ENCODE data around the gene HTT. TPM values are rescaled to one million over a fixed set of nuclear protein-coding genes. Genes with fewer than 3 reads are reported as not detected.

The HTT gene
- total RNA-seq, 3 donors from 2014 or later (not counting 1 experiment from before 2014, with no cell fraction given): 132 to 175 (median 165) TPM

- intact Hi-C loops (cut with micrococcal nuclease): no loop called here
- ATAC-seq: no peak
- no peak overlapping the region for H3K27ac ChIP-seq (ENCODE audit: low read length)
Measured at GRCh38 chr4:3054169-3054759, 20.2 kb upstream of the HTT start.

GRCh38 chr4:3059943-3060342 lies 14.5 kb upstream of the HTT start:
- Histone ChIP-seq H3K27me3 (ENCODE audit: control insufficient read depth, insufficient read depth, low read length) (no peaks in the 10 kb centered on the region), H3K27ac (ENCODE audit: low read length) (no peak overlapping the region), H3K36me3 (ENCODE audit: control insufficient read depth, insufficient read depth, low read length) (no peaks in the 10 kb centered on the region), H3K4me3 (ENCODE audit: low read length) (no peak overlapping the region), H3K9me3 (ENCODE audit: control insufficient read depth, insufficient read depth, low read length) (peaks cover 6% of the 10 kb centered on the region), H3K4me1 (ENCODE audit: control insufficient read depth, insufficient read depth, low read length) (peaks cover 6% of the 10 kb centered on the region)
- intact Hi-C loops (cut with micrococcal nuclease): no loop called here
- H3K4me3 Mint-ChIP-seq: no peak overlapping the region
- H3K27ac Mint-ChIP-seq: no peak overlapping the region
- no peak for ATAC-seq
- H3K4me1 Mint-ChIP-seq: peaks cover 11% of the 10 kb centered on the region in 2 donors
- 84% methylated on average over 6 of the region's 6 CpGs for WGBS (ENCODE audit: insufficient coverage)
- no peaks in the 10 kb centered on the region for H3K27me3 Mint-ChIP-seq (ENCODE audit: low read depth in 2 of 2)
- no peak for TF ChIP-seq CTCF (IDR thresholded peaks at IDR 0.05)
- no peaks in the 10 kb centered on the region for H3K9me3 Mint-ChIP-seq
- H3K36me3 Mint-ChIP-seq: peaks cover 5% of the 10 kb centered on the region
- DNase-seq: no peak

More at GRCh38 chr4:3054169-3054759, 20.2 kb upstream of the HTT start:
- no peak for TF ChIP-seq CTCF (IDR thresholded peaks at IDR 0.05)
- DNase-seq: no peak
- no peak overlapping the region for H3K27ac Mint-ChIP-seq
- H3K4me3 ChIP-seq (ENCODE audit: low read length): no peak overlapping the region
- no peaks in the 10 kb centered on the region for H3K27me3 ChIP-seq (ENCODE audit: control insufficient read depth, insufficient read depth, low read length)
- H3K4me1 ChIP-seq (ENCODE audit: control insufficient read depth, insufficient read depth, low read length): peaks cover 6% of the 10 kb centered on the region
- no peaks in the 10 kb centered on the region for H3K36me3 Mint-ChIP-seq
- no peaks in the 10 kb centered on the region for H3K9me3 Mint-ChIP-seq
- WGBS (ENCODE audit: insufficient coverage): 97% methylated on average over 2 of the region's 2 CpGs
- peaks cover 6% of the 10 kb centered on the region for H3K9me3 ChIP-seq (ENCODE audit: control insufficient read depth, insufficient read depth, low read length)
- H3K27me3 Mint-ChIP-seq (ENCODE audit: low read depth in 2 of 2): no peaks in the 10 kb centered on the region
- H3K4me1 Mint-ChIP-seq: peaks cover 4% of the 10 kb centered on the region in 2 donors
- H3K4me3 Mint-ChIP-seq: no peak overlapping the region
- no peaks in the 10 kb centered on the region for H3K36me3 ChIP-seq (ENCODE audit: control insufficient read depth, insufficient read depth, low read length)

- WGBS (ENCODE audit: insufficient coverage): 95% methylated on average over 6 of the region's 6 CpGs
- H3K36me3 ChIP-seq (ENCODE audit: control insufficient read depth, insufficient read depth, low read length): no peaks in the 10 kb centered on the region
- H3K9me3 ChIP-seq (ENCODE audit: control insufficient read depth, insufficient read depth, low read length): peaks cover 3% of the 10 kb centered on the region
- H3K27me3 Mint-ChIP-seq (ENCODE audit: low read depth in 2 of 2): no peaks in the 10 kb centered on the region
- intact Hi-C loops (cut with micrococcal nuclease): no loop called here
- TF ChIP-seq CTCF (IDR thresholded peaks at IDR 0.05): no peak
- peaks cover 11% of the 10 kb centered on the region in 2 donors for H3K4me1 Mint-ChIP-seq
- H3K9me3 Mint-ChIP-seq: no peaks in the 10 kb centered on the region
- H3K27ac ChIP-seq (ENCODE audit: low read length): no peak overlapping the region
- ATAC-seq: no peak
- no peak for DNase-seq
- H3K36me3 Mint-ChIP-seq: peaks cover 5% of the 10 kb centered on the region
- peaks cover 6% of the 10 kb centered on the region for H3K4me1 ChIP-seq (ENCODE audit: control insufficient read depth, insufficient read depth, low read length)
- no peak overlapping the region for H3K27ac Mint-ChIP-seq
- H3K4me3 Mint-ChIP-seq: no peak overlapping the region
- no peaks in the 10 kb centered on the region for H3K27me3 ChIP-seq (ENCODE audit: control insufficient read depth, insufficient read depth, low read length)
- H3K4me3 ChIP-seq (ENCODE audit: low read length): no peak overlapping the region
Measured at GRCh38 chr4:3060946-3061345, 13.5 kb upstream of the HTT start.

- no peaks in the 10 kb centered on the region for H3K27me3 Mint-ChIP-seq (ENCODE audit: low read depth in 2 of 2)
Measured at GRCh38 chr4:3062471-3062870, 12.0 kb upstream of the HTT start.

More at GRCh38 chr4:3062471-3062870, 12.0 kb upstream of the HTT start:
- Mint-ChIP-seq H3K4me3 (no peak overlapping the region), H3K4me1 (peaks cover 11% of the 10 kb centered on the region in 2 donors), H3K36me3 (peaks cover 5% of the 10 kb centered on the region), H3K9me3 (no peaks in the 10 kb centered on the region), H3K27ac (no peak overlapping the region)
- 89% methylated on average over 12 of the region's 12 CpGs for WGBS (ENCODE audit: insufficient coverage)
- no peak overlapping the region for H3K4me3 ChIP-seq (ENCODE audit: low read length)
- H3K9me3 ChIP-seq (ENCODE audit: control insufficient read depth, insufficient read depth, low read length): no peaks in the 10 kb centered on the region
- no peak for TF ChIP-seq CTCF (IDR thresholded peaks at IDR 0.05)
- no peak for ATAC-seq
- no peak overlapping the region for H3K27ac ChIP-seq (ENCODE audit: low read length)
- peaks cover 6% of the 10 kb centered on the region for H3K4me1 ChIP-seq (ENCODE audit: control insufficient read depth, insufficient read depth, low read length)
- no peak for DNase-seq
- intact Hi-C loops (cut with micrococcal nuclease): no loop called here
- no peaks in the 10 kb centered on the region for H3K27me3 ChIP-seq (ENCODE audit: control insufficient read depth, insufficient read depth, low read length)
- H3K36me3 ChIP-seq (ENCODE audit: control insufficient read depth, insufficient read depth, low read length): no peaks in the 10 kb centered on the region
